Spleen (tissue), 11 donors: ENCODE data around the gene ELOVL2. TPM values are rescaled to one million over a fixed set of nuclear protein-coding genes. Genes with fewer than 3 reads are reported as not detected.

Source experiments
- DNase-seq: peaks from one replicate; pipeline ENCODE4 v3.0.0-alpha.2; 2020
- H3K27ac ChIP-seq, 8 donors: fragments of 200-600 bp; sonication (generic) in 7 of 8; 1 replicate in 4 of 8; 2 replicates in 4 of 8; pipeline versions ENCODE4 v1.5.0 to v1.8.0; 2016 to 2021; ENCODE audit warnings: inconsistent platforms in 4 of 8, mild to moderate bottlenecking in 4 of 8, moderate library complexity in 1 of 8
- H3K27me3 ChIP-seq, 7 donors: fragments of 200-600 bp; sonication (generic) in 6 of 7; replicated peaks in 1 of 7; 1 replicate in 4 of 7; 2 replicates in 3 of 7; pipeline versions ENCODE4 v1.5.0 to v1.8.0; 2016 to 2021; ENCODE audit warnings: inconsistent platforms in 3 of 7, mild to moderate bottlenecking in 1 of 7
- H3K36me3 ChIP-seq, 6 donors: fragments of 200-600 bp; sonication (generic) in 5 of 6; 1 replicate in 4 of 6; 2 replicates in 2 of 6; pipeline versions ENCODE4 v1.5.0 to v1.8.0; 2016 to 2021; ENCODE audit warnings: inconsistent platforms in 2 of 6
- H3K4me1 ChIP-seq, 6 donors: fragments of 200-600 bp; sonication (generic) in 5 of 6; 1 replicate in 3 of 6; 2 replicates in 3 of 6; pipeline versions ENCODE4 v1.5.0 to v1.8.0; 2016 to 2021; ENCODE audit warnings: inconsistent platforms in 3 of 6
- H3K4me3 ChIP-seq, 8 donors: fragments of 200-600 bp; sonication (generic) in 7 of 8; 1 replicate in 4 of 8; 2 replicates in 4 of 8; pipeline versions ENCODE4 v1.5.0 to v1.8.0; 2016 to 2021; ENCODE audit warnings: inconsistent platforms in 4 of 8, mild to moderate bottlenecking in 4 of 8, moderate library complexity in 2 of 8
- H3K9me3 ChIP-seq, 8 donors: fragments of 200-600 bp; sonication (generic) in 7 of 8; 1 replicate in 4 of 8; 2 replicates in 4 of 8; pipeline versions ENCODE4 v1.5.0 to v1.8.0; 2016 to 2021; ENCODE audit warnings: inconsistent platforms in 4 of 8
- CTCF ChIP-seq, 11 experiments: fragments of 200-600 bp in 7 of 11; fragments of 450-650 bp in 4 of 11; sonication (generic) in 4 of 11; IDR thresholded peaks in 8 of 11; conservative IDR thresholded peaks in 3 of 11; 1 replicate in 7 of 11; 2 replicates in 4 of 11; pipeline versions ENCODE4 v1.4.0 to v1.8.0; 2016 to 2021; ENCODE audit warnings: antibody characterized with exemption in 11 of 11, inconsistent platforms in 4 of 11, mild to moderate bottlenecking in 1 of 11
- POLR2A ChIP-seq, 3 donors: fragments of 450-650 bp; IDR thresholded peaks; one replicate each; pipeline ENCODE4 v1.5.1; 2017; ENCODE audit warnings: antibody characterized with exemption in 3 of 3, mild to moderate bottlenecking in 1 of 3
- POLR2AphosphoS5 ChIP-seq, 3 donors: sonication (generic); formaldehyde crosslinking; IDR thresholded peaks; one replicate each; pipeline ENCODE4 v1.5.1; 2017; ENCODE audit warnings: antibody characterized with exemption in 3 of 3
- WGBS, 5 donors: extraction: QIAGEN DNeasy Blood & Tissue Kit in 3 of 5; methylation state at CpG; one replicate each; pipeline versions ENCODE4 v1.1.5 to v1.1.7; 2013 to 2018; 5-methylcytosine and 5-hydroxymethylcytosine counted together
- intact Hi-C: fragments of 100-400 bp; cut with DNase I; formaldehyde crosslinking; loops from one replicate; pipeline ENCODE4 v1.15.0; 2023; ENCODE audit warnings: low total_unique reads
- polyA plus RNA-seq, 3 donors: library from polyadenylated mRNA; stranded (reverse); fragments of 200-250 nt; gene quantifications; one replicate each; pipeline ENCODE4 v1.2.1, GENCODE V29; 2013
- total RNA-seq, 7 donors: library from RNA; depleted of rRNA in 3 of 7; stranded (reverse); fragments of >200 nt in 3 of 7; fragmentation: NEBNext Ultra II Directional in 4 of 7; extraction: Animal tissue kit (Norgen Biotek cat#: 25700) in 4 of 7; gene quantifications; one replicate each; pipeline versions ENCODE4 v1.1.0 to v1.2.1, GENCODE V29; 2016 to 2021
- donor health status: healthy with polysubstance abuse.
- donor health status: DM: no; HTN: no; CAD: no; lungs with moderate emphysema.
- donor health status: DM: no; HTN: no; CAD: no.
- donor health status: Bipolar disorder and iron deficiency.
- donor health status: healthy.
- donor health status: DM: no; HTN: no; CAD: no.
- donor health status: DM: yes; HTN: yes; CAD: no.

Gene ELOVL2
- total and polyA plus RNA-seq, 10 donors = 0.03 to 0.08 (median 0.04) TPM; not detected in 7

DNA sequence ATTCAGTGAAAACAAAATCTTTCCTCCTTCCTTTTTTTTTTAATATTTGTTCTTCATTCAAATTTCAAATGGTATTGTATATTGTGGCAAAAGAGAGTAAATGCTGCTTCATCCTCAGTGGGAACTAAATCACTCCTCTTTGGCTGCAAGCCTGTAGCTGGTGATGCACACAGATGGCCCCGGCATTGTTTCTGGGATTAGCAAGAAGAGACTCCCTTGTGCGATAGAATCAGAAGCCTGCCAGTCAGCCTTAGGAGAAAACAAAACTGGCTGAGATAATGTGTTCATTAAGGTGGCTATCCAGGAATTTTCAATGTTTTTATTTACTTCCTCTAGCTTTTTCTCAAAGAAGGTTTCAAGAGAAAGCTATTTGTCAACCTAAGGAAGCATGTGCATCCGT, 20.7 kb upstream of the ELOVL2 start:
- Histone ChIP-seq H3K36me3 (no peaks in the 10 kb centered on the region), H3K9me3 (no peaks in the 10 kb centered on the region), H3K27ac (no peak overlapping the region), H3K4me1 (no peaks in the 10 kb centered on the region), H3K4me3 (no peak overlapping the region), H3K27me3 (peaks cover 0 to 8% (median 0%) of the 10 kb centered on the region in 7 donors)
- intact Hi-C loops = loop anchor here (10.0 kb wide), 1 partner anchor 590 kb away; no protein-coding TSS in a partner anchor
- no peak for DNase-seq
- WGBS, 5 donors = 76 to 87% (median 82%) methylated on average over 3 of the region's 3 CpGs
- no peak for TF ChIP-seq POLR2A (IDR thresholded peaks at IDR 0.05)
- TF ChIP-seq POLR2AphosphoS5 (IDR thresholded peaks at IDR 0.05) = no peak
- TF ChIP-seq CTCF (IDR thresholded peaks at IDR 0.05 in 8 of 11, conservative IDR thresholded peaks at IDR 0.05 in 3 of 11) = no peak

DNA sequence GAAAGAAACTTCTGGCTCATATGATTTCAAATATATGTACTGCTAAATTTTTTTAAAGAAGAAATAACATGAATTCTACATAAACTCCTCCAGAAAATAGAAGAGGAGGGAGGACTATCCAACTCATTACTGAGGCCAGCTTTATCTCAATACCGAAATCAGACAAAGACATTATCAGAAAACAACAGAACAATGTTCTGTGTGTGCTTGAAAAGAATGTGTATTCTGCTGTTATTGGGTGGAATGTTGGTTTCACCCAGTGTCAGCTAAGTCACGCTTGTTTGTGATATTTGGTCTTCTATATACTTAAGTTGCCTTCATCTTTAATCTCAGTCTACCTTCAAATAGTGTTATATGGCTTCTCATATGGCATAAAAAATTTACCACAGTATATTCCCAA, 18.6 kb upstream of the ELOVL2 start:
- intact Hi-C loops = loop anchor here (10.0 kb wide), 1 partner anchor 588 kb away; no protein-coding TSS in a partner anchor
- DNase-seq = no peak
- Histone ChIP-seq H3K27me3 (peaks cover 0 to 8% (median 0%) of the 10 kb centered on the region in 7 donors), H3K36me3 (no peaks in the 10 kb centered on the region), H3K4me1 (no peaks in the 10 kb centered on the region), H3K4me3 (no peak overlapping the region), H3K9me3 (no peaks in the 10 kb centered on the region), H3K27ac (no peak overlapping the region)
- WGBS, 5 donors = 81 to 91% (median 87%) methylated on average over 2 of the region's 2 CpGs
- TF ChIP-seq CTCF (IDR thresholded peaks at IDR 0.05 in 8 of 11, conservative IDR thresholded peaks at IDR 0.05 in 3 of 11) (no peak), POLR2A (IDR thresholded peaks at IDR 0.05) (no peak), POLR2AphosphoS5 (IDR thresholded peaks at IDR 0.05) (no peak)

DNA sequence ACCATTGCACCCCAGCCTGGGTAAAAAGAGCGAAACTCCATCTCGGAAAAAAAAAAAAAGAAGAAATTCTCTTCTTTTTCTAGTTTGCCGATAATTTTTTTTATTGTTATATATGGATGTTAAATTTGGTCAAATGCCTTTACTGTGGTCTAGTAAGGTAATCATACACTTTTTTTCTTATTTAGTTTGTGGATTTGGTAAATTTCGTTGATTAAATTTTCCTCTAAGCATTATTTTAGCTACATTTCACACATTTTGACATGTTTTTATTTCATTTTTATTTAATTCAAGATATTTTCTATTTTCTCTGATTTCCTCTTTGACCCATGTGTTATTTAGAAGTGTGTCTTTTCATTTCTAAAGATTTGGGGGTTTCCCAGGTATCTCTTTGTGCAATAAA, 18.0 kb upstream of the ELOVL2 start:
- no peaks in the 10 kb centered on the region for H3K4me1 ChIP-seq
- no peak for TF ChIP-seq CTCF (IDR thresholded peaks at IDR 0.05 in 8 of 11, conservative IDR thresholded peaks at IDR 0.05 in 3 of 11)
- TF ChIP-seq POLR2AphosphoS5 (IDR thresholded peaks at IDR 0.05) = no peak
- TF ChIP-seq POLR2A (IDR thresholded peaks at IDR 0.05) = no peak
- no peaks in the 10 kb centered on the region for H3K9me3 ChIP-seq
- H3K36me3 ChIP-seq = no peaks in the 10 kb centered on the region
- H3K4me3 ChIP-seq = no peak overlapping the region
- no peak for DNase-seq
- peaks cover 0 to 8% (median 0%) of the 10 kb centered on the region in 7 donors for H3K27me3 ChIP-seq
- WGBS, 5 donors = 88 to 94% (median 91%) methylated on average over 4 of the region's 4 CpGs
- no peak overlapping the region for H3K27ac ChIP-seq
- intact Hi-C loops = loop anchor here (10.0 kb wide), 1 partner anchor 587 kb away; no protein-coding TSS in a partner anchor

GRCh38 chr6:11058406-11058805, 14.3 kb upstream of the ELOVL2 start:
- DNase-seq = no peak
- TF ChIP-seq CTCF (IDR thresholded peaks at IDR 0.05 in 8 of 11, conservative IDR thresholded peaks at IDR 0.05 in 3 of 11) (no peak), POLR2A (IDR thresholded peaks at IDR 0.05) (no peak), POLR2AphosphoS5 (IDR thresholded peaks at IDR 0.05) (no peak)
- 92 to 98% (median 97%) methylated on average over 5 of the region's 5 CpGs for WGBS, 5 donors
- no peaks in the 10 kb centered on the region for H3K36me3 ChIP-seq
- intact Hi-C loops = no loop called here
- H3K4me1 ChIP-seq = no peaks in the 10 kb centered on the region
- H3K4me3 ChIP-seq = no peak overlapping the region
- H3K27ac ChIP-seq = no peak overlapping the region
- peaks cover 0 to 8% (median 0%) of the 10 kb centered on the region in 7 donors for H3K27me3 ChIP-seq
- H3K9me3 ChIP-seq = no peaks in the 10 kb centered on the region
